DND-41 (cell line): ENCODE data around the gene DTL.

Experiments used
- ATAC-seq: fragments of 200-7000 bp; cut with Tn5 transposase; 3 replicates; pipeline ENCODE4 v1.9.1; 2021; ENCODE audit warnings: low read depth; ENCODE audit not compliant: insufficient read depth
- DNase-seq: peaks from one replicate; pipeline ENCODE4 v3.0.0-alpha.2; 2020
- H2AFZ ChIP-seq: 2 replicates; pipeline ENCODE4 v1.6.0; 2012; ENCODE audit warnings: low read depth, low read length
- H3K27ac ChIP-seq: 2 replicates; pipeline ENCODE4 v1.5.1; 2012; ENCODE audit warnings: low read length, inconsistent platforms
- H3K27me3 ChIP-seq: fragments of 200-600 bp; sonication (generic); 2 replicates; pipeline ENCODE4 v1.6.0; 2012; ENCODE audit warnings: low read length, mild to moderate bottlenecking, inconsistent platforms; ENCODE audit not compliant: insufficient read depth, poor library complexity
- H3K36me3 ChIP-seq: 2 replicates; pipeline ENCODE4 v1.5.1; 2012; ENCODE audit warnings: low read length, inconsistent platforms; ENCODE audit not compliant: insufficient read depth
- H3K4me1 ChIP-seq: 2 replicates; pipeline ENCODE4 v1.5.1; 2012; ENCODE audit warnings: mild to moderate bottlenecking, low read length; ENCODE audit not compliant: insufficient read depth
- H3K4me2 ChIP-seq: 2 replicates; pipeline ENCODE4 v1.6.0; 2012; ENCODE audit warnings: mild to moderate bottlenecking, moderate library complexity, low read length, inconsistent platforms; ENCODE audit not compliant: insufficient read depth
- H3K4me3 ChIP-seq, 2 experiments: fragments of 200-600 bp in 1 of 2; shearing (Covaris generic) in 1 of 2; 2 replicates each; pipeline ENCODE4 v1.5.1; 2012 to 2016; ENCODE audit warnings: inconsistent platforms in 2 of 2, low read length in 2 of 2, mild to moderate bottlenecking in 2 of 2, low read depth in 1 of 2, moderate library complexity in 1 of 2
- H3K79me2 ChIP-seq: 2 replicates; pipeline ENCODE4 v1.6.0; 2012; ENCODE audit warnings: low read length, inconsistent platforms; ENCODE audit not compliant: insufficient read depth
- H3K9ac ChIP-seq: 2 replicates; pipeline ENCODE4 v1.6.0; 2012; ENCODE audit warnings: low read depth, mild to moderate bottlenecking, inconsistent platforms, low read length, moderate library complexity
- H3K9me3 ChIP-seq: 2 replicates; pipeline ENCODE4 v1.5.1; 2012; ENCODE audit warnings: low read length, moderate library complexity, mild to moderate bottlenecking, inconsistent platforms; ENCODE audit not compliant: insufficient read depth, severe bottlenecking
- H4K20me1 ChIP-seq: 2 replicates; pipeline ENCODE4 v1.6.0; 2012; ENCODE audit warnings: low read length; ENCODE audit not compliant: insufficient read depth
- EZH2 ChIP-seq: IDR thresholded peaks from 3 replicates; pipeline ENCODE4 v1.6.1; 2012; ENCODE audit warnings: borderline replicate concordance, low read depth, mild to moderate bottlenecking, moderate library complexity, low read length, inconsistent platforms; ENCODE audit not compliant: severe bottlenecking
- TF ChIP-seq, protein P1 (sequence below): IDR thresholded peaks from 2 replicates; pipeline ENCODE4 v1.5.1; 2012; ENCODE audit warnings: borderline replicate concordance, low read length, moderate library complexity, mild to moderate bottlenecking; ENCODE audit not compliant: poor library complexity, severe bottlenecking; ENCODE audit errors: extremely low read depth

The DTL gene

DNA sequence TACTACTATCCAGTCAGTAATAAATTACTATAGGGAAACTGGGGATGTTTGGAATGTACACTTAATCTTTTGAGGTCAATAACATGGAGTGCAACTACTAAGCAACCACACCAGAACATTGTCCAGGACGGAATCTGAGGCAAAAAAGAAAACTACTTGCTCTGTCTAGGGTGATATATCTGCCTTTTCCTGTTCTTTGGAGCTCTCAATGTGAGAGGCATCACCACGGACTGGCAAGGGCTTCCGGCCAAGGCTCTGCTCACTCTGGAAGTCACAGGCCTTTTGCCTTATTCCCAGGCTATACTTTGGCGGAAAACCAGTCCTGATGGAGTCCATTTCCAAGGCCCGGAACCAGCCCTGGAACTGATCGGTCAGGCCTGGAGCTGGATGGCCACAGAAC is 94.2 kb downstream of the DTL start:
- Histone ChIP-seq H3K9ac (no peak overlapping the region), H3K27ac (no peak overlapping the region), H3K79me2 (no peaks in the 10 kb centered on the region), H3K27me3 (no peaks in the 10 kb centered on the region), H4K20me1 (peaks cover 6% of the 10 kb centered on the region; the same call in 1 of the 2 replicates), H3K4me2 (no peak overlapping the region), H3K36me3 (peaks cover 66% of the 10 kb centered on the region), H3K9me3 (no peaks in the 10 kb centered on the region), H3K4me3 (no peak overlapping the region), H3K4me1 (no peaks in the 10 kb centered on the region), H2AFZ (no peak overlapping the region)
- ATAC-seq = no peak
- TF ChIP-seq, protein P1, sequence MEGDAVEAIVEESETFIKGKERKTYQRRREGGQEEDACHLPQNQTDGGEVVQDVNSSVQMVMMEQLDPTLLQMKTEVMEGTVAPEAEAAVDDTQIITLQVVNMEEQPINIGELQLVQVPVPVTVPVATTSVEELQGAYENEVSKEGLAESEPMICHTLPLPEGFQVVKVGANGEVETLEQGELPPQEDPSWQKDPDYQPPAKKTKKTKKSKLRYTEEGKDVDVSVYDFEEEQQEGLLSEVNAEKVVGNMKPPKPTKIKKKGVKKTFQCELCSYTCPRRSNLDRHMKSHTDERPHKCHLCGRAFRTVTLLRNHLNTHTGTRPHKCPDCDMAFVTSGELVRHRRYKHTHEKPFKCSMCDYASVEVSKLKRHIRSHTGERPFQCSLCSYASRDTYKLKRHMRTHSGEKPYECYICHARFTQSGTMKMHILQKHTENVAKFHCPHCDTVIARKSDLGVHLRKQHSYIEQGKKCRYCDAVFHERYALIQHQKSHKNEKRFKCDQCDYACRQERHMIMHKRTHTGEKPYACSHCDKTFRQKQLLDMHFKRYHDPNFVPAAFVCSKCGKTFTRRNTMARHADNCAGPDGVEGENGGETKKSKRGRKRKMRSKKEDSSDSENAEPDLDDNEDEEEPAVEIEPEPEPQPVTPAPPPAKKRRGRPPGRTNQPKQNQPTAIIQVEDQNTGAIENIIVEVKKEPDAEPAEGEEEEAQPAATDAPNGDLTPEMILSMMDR = no peak
- no peak for TF ChIP-seq EZH2
- no peak for DNase-seq

DNA sequence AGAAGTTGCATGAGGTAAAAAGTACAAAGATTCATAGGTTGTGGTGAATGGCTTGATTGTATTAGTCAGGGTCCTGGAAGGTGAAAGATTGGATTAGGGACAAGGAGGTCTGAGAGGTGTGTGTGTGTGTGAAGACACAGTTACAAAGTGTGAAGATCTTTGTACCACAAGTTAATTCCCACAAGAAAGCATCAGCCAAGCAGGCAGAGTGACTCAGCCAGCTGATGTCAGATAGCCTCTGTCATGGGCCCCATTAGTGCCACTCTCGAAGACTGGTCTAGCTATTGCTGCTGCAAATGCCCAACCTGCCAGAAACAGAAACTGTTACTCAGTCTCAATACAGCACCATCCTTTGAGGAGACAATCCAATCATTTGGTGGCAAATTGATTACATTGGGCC is 96.5 kb downstream of the DTL start:
- no peaks in the 10 kb centered on the region for H4K20me1 ChIP-seq
- DNase-seq (no peak), ATAC-seq (no peak; the same call in 2 of the 3 replicates)
- no peak overlapping the region for H2AFZ ChIP-seq
- no peaks in the 10 kb centered on the region for H3K4me1 ChIP-seq
- H3K9ac ChIP-seq = no peak overlapping the region
- H3K79me2 ChIP-seq = no peaks in the 10 kb centered on the region
- H3K27ac ChIP-seq = no peak overlapping the region
- no peaks in the 10 kb centered on the region for H3K27me3 ChIP-seq
- TF ChIP-seq EZH2 = no peak
- TF ChIP-seq, protein P1 = no peak
- peaks cover 52% of the 10 kb centered on the region for H3K36me3 ChIP-seq
- H3K9me3 ChIP-seq = no peaks in the 10 kb centered on the region
- H3K4me2 ChIP-seq = no peak overlapping the region
- no peak overlapping the region for H3K4me3 ChIP-seq

DNA sequence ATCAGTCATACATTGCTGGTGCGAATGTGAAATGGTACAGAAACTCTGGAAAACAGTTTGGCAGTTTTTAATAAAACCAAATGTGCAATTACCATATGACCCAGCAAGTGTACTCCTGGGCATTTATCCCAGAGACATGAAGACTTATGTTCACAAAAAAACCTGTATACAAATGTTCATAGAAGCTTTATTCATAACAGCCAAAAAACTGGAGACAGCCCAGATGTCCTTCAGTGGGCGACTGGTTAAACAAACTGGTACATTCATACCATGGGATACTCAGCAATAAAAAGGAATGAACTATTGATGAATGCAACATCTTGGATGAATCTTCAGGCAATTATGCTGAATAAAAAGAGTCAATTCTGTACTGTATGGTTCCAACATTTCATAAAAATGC is 97.8 kb downstream of the DTL start:
- H3K4me2 ChIP-seq = no peak overlapping the region
- no peaks in the 10 kb centered on the region for H4K20me1 ChIP-seq
- no peak overlapping the region for H3K4me3 ChIP-seq
- H3K36me3 ChIP-seq = peaks cover 45% of the 10 kb centered on the region
- no peak overlapping the region for H3K27ac ChIP-seq
- H2AFZ ChIP-seq = no peak overlapping the region
- DNase-seq (no peak), ATAC-seq (no peak)
- H3K79me2 ChIP-seq = no peaks in the 10 kb centered on the region
- no peak overlapping the region for H3K9ac ChIP-seq
- H3K4me1 ChIP-seq = no peaks in the 10 kb centered on the region
- TF ChIP-seq, protein P1 = no peak
- H3K27me3 ChIP-seq = no peaks in the 10 kb centered on the region
- no peaks in the 10 kb centered on the region for H3K9me3 ChIP-seq

DNA sequence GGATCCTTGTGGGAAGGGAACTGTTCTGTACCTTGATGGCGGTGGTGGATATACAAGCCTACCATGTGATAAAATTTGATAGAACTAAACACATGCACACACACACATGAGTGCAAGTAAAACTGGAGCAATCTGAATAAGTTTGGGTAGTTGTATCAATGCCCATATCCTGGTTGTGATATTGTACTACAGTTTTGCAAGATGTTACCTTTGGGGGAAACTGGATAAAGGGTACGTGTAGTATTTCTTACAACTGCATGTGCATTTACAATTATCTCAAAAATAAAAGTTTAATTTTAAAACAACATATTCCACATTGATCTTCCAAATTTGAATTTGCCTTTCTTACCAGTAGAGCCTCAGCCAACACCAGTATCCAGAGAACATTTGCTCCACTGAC is 99.6 kb downstream of the DTL start:
- Histone ChIP-seq H3K79me2 (no peaks in the 10 kb centered on the region), H3K9ac (no peak overlapping the region), H4K20me1 (no peaks in the 10 kb centered on the region), H3K27ac (no peak overlapping the region), H3K4me1 (no peaks in the 10 kb centered on the region), H3K36me3 (peaks cover 37% of the 10 kb centered on the region), H3K9me3 (no peaks in the 10 kb centered on the region), H3K4me3 (no peak overlapping the region), H3K27me3 (no peaks in the 10 kb centered on the region), H2AFZ (no peak overlapping the region), H3K4me2 (no peak overlapping the region)
- ATAC-seq (no peak), DNase-seq (no peak)
- no peak for TF ChIP-seq EZH2
- TF ChIP-seq, protein P1 = no peak
